Immature natural killer cell (primary cell): Measurements from ENCODE around the gene COASY. TPM values are rescaled to one million over a fixed set of nuclear protein-coding genes. Genes with fewer than 3 reads are reported as not detected.

Experiments used
- DNase-seq, 3 donors: peaks; one replicate each; pipeline ENCODE4 v3.0.0; 2022; ENCODE audit warnings: mixed read lengths in 1 of 3
- H3K27ac Mint-ChIP-seq, 6 donors: one replicate each; pipeline ENCODE4 v1.8.0; 2020; ENCODE audit warnings: mixed read lengths in 6 of 6, mild to moderate bottlenecking in 5 of 6, inconsistent platforms in 4 of 6, moderate library complexity in 3 of 6
- H3K27me3 Mint-ChIP-seq, 3 donors: one replicate each; pipeline ENCODE4 v1.8.0; 2020 to 2021; ENCODE audit warnings: low read depth in 3 of 3, mild to moderate bottlenecking in 3 of 3, mixed read lengths in 3 of 3, moderate library complexity in 3 of 3, inconsistent platforms in 1 of 3
- H3K36me3 Mint-ChIP-seq, 3 donors: one replicate each; pipeline ENCODE4 v1.8.0; 2020; ENCODE audit warnings: mixed read lengths in 3 of 3, inconsistent platforms in 2 of 3, mild to moderate bottlenecking in 2 of 3
- H3K4me1 Mint-ChIP-seq, 2 donors: one replicate each; pipeline ENCODE4 v1.8.0; 2020; ENCODE audit warnings: inconsistent platforms in 2 of 2, mild to moderate bottlenecking in 2 of 2, mixed read lengths in 2 of 2, moderate library complexity in 1 of 2
- H3K4me3 Mint-ChIP-seq, 5 donors: one replicate each; pipeline ENCODE4 v1.8.0; 2020; ENCODE audit warnings: mild to moderate bottlenecking in 5 of 5, mixed read lengths in 5 of 5, inconsistent platforms in 3 of 5, moderate library complexity in 3 of 5
- H3K9me3 Mint-ChIP-seq, 6 donors: one replicate each; pipeline ENCODE4 v1.8.0; 2020; ENCODE audit warnings: mild to moderate bottlenecking in 6 of 6, mixed read lengths in 6 of 6, inconsistent platforms in 4 of 6, moderate library complexity in 3 of 6
- polyA plus RNA-seq, 3 donors: library from polyadenylated mRNA; unstranded; fragments of 300-500 nt; fragmentation: Illumina TruSeq; gene quantifications; one replicate each; pipeline ENCODE4 v1.2.3, GENCODE V29; 2021

COASY gene
- 100 to 1,000 TPM in 1 of 3 donors, 10 to 100 TPM in 2; 54.1 to 136 (median 72.5) TPM for polyA plus RNA-seq

DNA sequence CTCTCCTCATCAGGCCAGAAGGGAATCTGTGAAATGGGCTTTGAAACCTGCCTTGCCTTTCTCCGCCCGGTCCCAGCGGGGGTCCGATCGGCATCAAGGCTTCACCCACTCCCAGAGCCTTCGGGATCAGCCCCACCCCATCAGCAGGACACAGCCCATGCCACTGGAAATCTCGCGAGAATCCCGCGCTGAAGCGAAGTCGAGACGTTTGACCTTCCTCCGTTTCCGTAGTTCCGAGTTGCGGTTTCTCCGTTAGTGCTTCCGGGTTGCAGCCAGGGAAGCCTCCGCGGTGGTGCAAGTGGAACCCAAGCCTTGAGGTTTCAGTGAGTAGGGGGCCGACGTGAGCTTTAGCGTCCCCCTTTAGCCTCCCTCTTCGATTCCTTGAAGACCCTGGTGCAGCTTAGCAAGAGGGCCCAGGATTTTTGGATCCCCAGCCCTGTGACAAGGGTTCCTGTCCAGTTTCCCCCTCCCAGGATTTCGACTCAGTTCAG lies at the start of gene COASY:
Gene COASY, plus strand, starts transcription at position 252 of the 491 bp plus-strand sequence. CDS start 475 bp downstream, outside the sequence.
- Mint-ChIP-seq H3K4me1 (peaks cover 40 to 42% of the 10 kb centered on the region in 2 donors), H3K9me3 (no peaks in the 10 kb centered on the region), H3K27ac (peak within 1 kb of the TSS; percentile 85 to 97 (median 94)), H3K27me3 (peaks cover 15 to 18% (median 18%) of the 10 kb centered on the region in 3 donors), H3K36me3 (peaks cover 0 to 6% (median 0%) of the 10 kb centered on the region in 3 donors), H3K4me3 (peak within 1 kb of the TSS; percentile 91 to 95 (median 92))
- DNase-seq = peak; percentile 88 to 92 (median 91)

GRCh38 chr17:42512246-42512645 lies 49.7 kb upstream of the COASY start:
- Mint-ChIP-seq H3K36me3 (peaks cover 0 to 8% (median 0%) of the 10 kb centered on the region in 3 donors), H3K4me1 (peaks cover 0 to 1% of the 10 kb centered on the region in 2 donors), H3K27ac (no peak overlapping the region), H3K27me3 (peaks cover 14 to 26% (median 14%) of the 10 kb centered on the region in 3 donors), H3K9me3 (peaks cover 0 to 4% (median 0%) of the 10 kb centered on the region in 6 donors), H3K4me3 (no peak overlapping the region)
- no peak for DNase-seq

GRCh38 chr17:42512733-42513251 lies 49.2 kb upstream of the COASY start:
- Mint-ChIP-seq H3K27me3 (peaks cover 15 to 25% (median 18%) of the 10 kb centered on the region in 3 donors), H3K27ac (no peak overlapping the region), H3K4me1 (peaks cover 4 to 7% of the 10 kb centered on the region in 2 donors), H3K36me3 (peaks cover 0 to 8% (median 0%) of the 10 kb centered on the region in 3 donors), H3K9me3 (peaks cover 0 to 4% (median 0%) of the 10 kb centered on the region in 6 donors), H3K4me3 (no peak overlapping the region)
- DNase-seq = no peak

- DNase-seq = no peak
- peaks cover 0 to 8% (median 0%) of the 10 kb centered on the region in 3 donors for H3K36me3 Mint-ChIP-seq
- peaks cover 0 to 2% (median 0%) of the 10 kb centered on the region in 6 donors for H3K9me3 Mint-ChIP-seq
- H3K4me1 Mint-ChIP-seq = peaks cover 4 to 8% of the 10 kb centered on the region in 2 donors
- peaks cover 13 to 25% (median 15%) of the 10 kb centered on the region in 3 donors for H3K27me3 Mint-ChIP-seq
- H3K27ac Mint-ChIP-seq = no peak overlapping the region
- H3K4me3 Mint-ChIP-seq = no peak overlapping the region
These were observed 48.3 kb upstream of the COASY start for GRCh38 chr17:42513686-42514085.

GRCh38 chr17:42514279-42514678 lies 47.7 kb upstream of the COASY start:
- H3K36me3 Mint-ChIP-seq = peaks cover 0 to 8% (median 0%) of the 10 kb centered on the region in 3 donors
- peaks cover 8 to 21% (median 15%) of the 10 kb centered on the region in 3 donors for H3K27me3 Mint-ChIP-seq
- H3K4me3 Mint-ChIP-seq = no peak overlapping the region
- peaks cover 0 to 2% (median 0%) of the 10 kb centered on the region in 6 donors for H3K9me3 Mint-ChIP-seq
- peaks cover 4 to 8% of the 10 kb centered on the region in 2 donors for H3K4me1 Mint-ChIP-seq
- no peak overlapping the region for H3K27ac Mint-ChIP-seq
- no peak for DNase-seq

DNA sequence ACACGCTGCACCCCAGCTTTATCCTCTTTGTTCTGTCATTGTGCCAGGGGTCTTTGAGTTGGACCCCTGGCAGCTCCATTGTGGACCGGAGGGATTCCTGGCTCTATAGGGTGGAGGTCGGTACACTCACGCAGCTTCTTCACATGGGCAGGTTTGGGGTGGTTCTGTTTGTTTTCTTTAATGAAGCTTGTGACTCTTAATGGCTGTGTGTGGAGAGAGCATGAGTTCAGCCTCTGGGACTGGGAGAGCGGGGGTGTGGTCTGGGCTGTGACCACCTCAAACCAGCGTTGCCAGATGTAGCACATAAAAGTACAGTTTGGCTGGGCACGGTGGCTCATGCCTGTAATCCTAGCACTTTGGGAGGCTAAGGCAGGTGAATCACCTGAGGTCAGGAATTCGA lies 47.1 kb upstream of the COASY start:
- Mint-ChIP-seq H3K36me3 (peaks cover 0 to 8% (median 0%) of the 10 kb centered on the region in 3 donors), H3K27me3 (peaks cover 8 to 18% (median 14%) of the 10 kb centered on the region in 3 donors), H3K9me3 (peaks cover 0 to 2% (median 0%) of the 10 kb centered on the region in 6 donors), H3K4me3 (no peak overlapping the region), H3K27ac (no peak overlapping the region), H3K4me1 (peaks cover 4 to 8% of the 10 kb centered on the region in 2 donors)
- no peak for DNase-seq

DNA sequence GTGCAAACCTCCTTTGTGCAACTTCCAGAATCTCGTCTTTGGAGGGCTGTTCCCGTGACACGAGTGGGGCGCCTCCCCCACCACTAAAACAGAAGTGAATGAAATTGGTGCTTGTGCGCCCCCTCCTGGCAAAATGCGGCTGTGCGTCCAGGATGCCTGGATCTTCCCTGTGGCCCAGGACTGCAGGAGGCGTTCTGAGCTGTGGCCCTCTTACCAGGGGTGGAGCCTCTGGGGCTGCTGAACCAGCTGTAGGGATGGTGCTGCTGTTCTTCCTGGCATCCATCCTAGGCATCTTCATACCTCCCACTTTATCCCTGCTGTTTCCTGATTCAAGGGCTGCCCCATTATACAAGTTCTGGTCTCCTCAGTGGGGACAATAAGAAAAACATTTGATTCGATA lies 44.4 kb upstream of the COASY start:
- peak overlapping the region in 1 of 5 donors; percentile 42 for H3K4me3 Mint-ChIP-seq
- H3K27ac Mint-ChIP-seq = no peak overlapping the region
- H3K4me1 Mint-ChIP-seq = peaks cover 4 to 8% of the 10 kb centered on the region in 2 donors

GRCh38 chr17:42518046-42518754 lies 43.7 kb upstream of the COASY start:
- Mint-ChIP-seq H3K36me3 (peaks cover 0 to 5% (median 0%) of the 10 kb centered on the region in 3 donors), H3K9me3 (no peaks in the 10 kb centered on the region), H3K4me3 (no peak overlapping the region), H3K27ac (no peak overlapping the region), H3K27me3 (peaks cover 7 to 12% (median 9%) of the 10 kb centered on the region in 3 donors), H3K4me1 (peaks cover 4 to 8% of the 10 kb centered on the region in 2 donors)
- DNase-seq = no peak

More for the DNA sequence above, 44.4 kb upstream of the COASY start:
- DNase-seq = peak; percentile 74 to 79 (median 75)
- Mint-ChIP-seq H3K36me3 (peaks cover 0 to 5% (median 0%) of the 10 kb centered on the region in 3 donors), H3K9me3 (no peaks in the 10 kb centered on the region), H3K27me3 (peaks cover 7 to 11% (median 9%) of the 10 kb centered on the region in 3 donors)

DNA sequence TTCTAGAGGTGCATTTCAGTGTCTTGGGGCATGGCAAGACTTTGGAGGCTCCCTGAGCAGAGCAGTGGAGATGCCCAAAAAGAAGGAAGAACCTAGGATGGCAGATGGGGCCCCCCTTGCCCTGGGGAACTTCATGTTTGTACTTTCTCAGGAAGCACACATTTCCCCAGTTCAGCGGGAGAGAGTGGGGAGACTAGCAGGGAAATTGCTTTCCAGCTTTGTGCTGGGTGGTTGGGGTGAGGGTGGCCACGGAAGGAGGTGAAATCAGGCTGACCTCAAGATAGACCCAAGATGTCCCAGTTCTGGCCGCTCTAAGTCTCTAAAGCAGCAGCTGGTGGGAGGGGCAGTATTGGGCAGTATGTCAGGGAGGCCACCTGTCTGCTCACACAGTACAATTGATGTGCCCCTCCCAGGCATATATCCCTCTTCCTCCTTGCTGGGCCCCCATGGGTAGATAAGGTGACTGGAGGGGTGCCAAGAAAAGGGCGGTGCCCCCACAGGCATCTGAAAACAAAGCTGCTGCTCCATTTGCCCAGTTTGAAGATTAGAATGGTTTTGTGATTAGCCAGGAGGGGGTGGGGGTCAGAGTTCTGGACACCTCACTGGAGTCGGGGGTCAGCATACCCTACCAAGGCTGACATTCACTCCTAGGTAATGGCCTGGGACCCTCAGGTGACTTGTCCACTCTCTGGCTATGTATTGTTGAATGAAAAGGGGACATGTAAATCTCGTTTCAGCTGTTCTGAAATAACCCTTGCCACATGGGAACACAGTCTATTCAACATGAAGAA lies 43.0 kb upstream of the COASY start:
- no peak for DNase-seq
- Mint-ChIP-seq H3K9me3 (no peaks in the 10 kb centered on the region), H3K36me3 (peaks cover 0 to 5% (median 0%) of the 10 kb centered on the region in 3 donors), H3K27me3 (peaks cover 7 to 9% (median 9%) of the 10 kb centered on the region in 3 donors), H3K4me3 (no peak overlapping the region), H3K4me1 (peaks cover 4 to 9% of the 10 kb centered on the region in 2 donors), H3K27ac (no peak overlapping the region)

DNA sequence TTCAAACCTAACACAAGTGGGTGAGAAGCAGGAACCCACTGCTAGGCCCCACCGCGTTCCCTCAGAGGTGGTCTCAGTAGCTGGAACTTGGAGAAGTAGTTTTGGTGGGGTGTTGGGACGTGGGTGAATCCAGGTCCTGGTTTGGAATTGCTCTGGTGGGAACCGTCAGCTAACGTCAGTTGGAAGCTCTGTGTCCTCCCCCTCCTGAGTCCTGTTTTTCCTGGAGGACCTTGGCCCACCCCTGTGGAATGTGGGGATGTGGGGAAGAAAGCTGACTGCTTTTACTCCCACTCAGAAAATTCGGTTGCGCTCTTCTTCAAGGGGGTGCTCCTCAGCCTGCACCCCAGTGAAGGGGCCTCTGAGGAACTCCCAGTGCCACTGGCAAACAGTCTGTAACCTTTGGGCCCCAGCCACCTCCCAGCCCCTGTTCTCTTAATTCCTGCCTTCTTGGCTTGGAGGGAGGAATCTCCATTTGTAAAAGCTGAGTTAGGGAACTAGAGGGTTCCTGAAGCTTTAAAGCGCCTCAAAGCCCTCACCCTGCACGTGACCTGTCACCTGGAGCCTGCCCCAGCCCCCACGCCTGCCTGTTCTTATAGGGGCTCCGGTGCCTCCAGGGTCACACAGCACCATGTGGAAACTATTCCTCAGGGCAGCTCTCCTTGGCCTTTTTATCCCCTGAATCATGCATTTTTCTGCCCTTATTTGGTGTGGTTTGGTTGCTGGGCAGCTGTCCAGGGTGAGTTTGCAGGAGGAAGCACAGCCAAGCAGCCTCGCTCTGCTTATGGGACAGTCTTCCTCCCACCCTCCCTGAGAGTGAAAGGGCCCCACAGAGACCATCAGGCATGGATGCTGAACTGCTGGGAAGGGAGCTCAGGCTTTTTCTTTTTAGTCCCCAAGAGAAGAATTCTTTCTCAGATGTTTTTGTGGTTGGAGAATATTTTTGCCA lies 42.1 kb upstream of the COASY start:
- Mint-ChIP-seq H3K27me3 (peaks cover 7 to 11% (median 9%) of the 10 kb centered on the region in 3 donors), H3K36me3 (peaks cover 0 to 5% (median 0%) of the 10 kb centered on the region in 3 donors), H3K9me3 (no peaks in the 10 kb centered on the region), H3K4me1 (peaks cover 7 to 14% of the 10 kb centered on the region in 2 donors), H3K4me3 (no peak overlapping the region), H3K27ac (no peak overlapping the region)
- DNase-seq = no peak

GRCh38 chr17:42520540-42520951 lies 41.4 kb upstream of the COASY start:
- Mint-ChIP-seq H3K4me1 (peaks cover 7 to 14% of the 10 kb centered on the region in 2 donors), H3K9me3 (no peaks in the 10 kb centered on the region), H3K36me3 (peaks cover 0 to 5% (median 0%) of the 10 kb centered on the region in 3 donors), H3K27me3 (peaks cover 5 to 13% (median 9%) of the 10 kb centered on the region in 3 donors), H3K4me3 (no peak overlapping the region), H3K27ac (no peak overlapping the region)
- peak in 2 of 3 donors; percentile 17 to 28 for DNase-seq

DNA sequence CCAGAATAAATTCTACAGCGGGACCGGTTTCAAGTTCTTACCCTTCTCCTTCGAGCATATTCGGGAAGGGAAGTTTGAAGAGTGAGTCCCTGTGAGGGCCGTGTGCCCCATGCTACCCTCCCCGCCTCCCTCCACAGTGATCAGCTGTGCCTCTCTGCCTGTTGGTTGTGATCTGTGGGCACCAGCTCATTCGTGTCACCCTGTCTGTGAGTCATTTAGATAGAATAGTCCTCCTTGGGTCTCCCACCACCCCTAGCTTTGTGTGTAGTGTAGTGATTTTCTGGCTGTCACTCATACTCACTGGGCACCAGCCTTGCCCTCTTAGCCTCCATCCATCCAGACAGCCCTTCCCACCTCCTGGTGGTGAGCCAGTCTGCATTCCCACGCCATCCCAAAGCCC lies 40.9 kb upstream of the COASY start:
- peaks cover 7 to 14% of the 10 kb centered on the region in 2 donors for H3K4me1 Mint-ChIP-seq
- no peaks in the 10 kb centered on the region for H3K9me3 Mint-ChIP-seq
- peaks cover 2 to 13% (median 8%) of the 10 kb centered on the region in 3 donors for H3K27me3 Mint-ChIP-seq
- no peak overlapping the region for H3K27ac Mint-ChIP-seq
- peaks cover 0 to 5% (median 0%) of the 10 kb centered on the region in 3 donors for H3K36me3 Mint-ChIP-seq
- no peak overlapping the region for H3K4me3 Mint-ChIP-seq
- no peak for DNase-seq
